Measurements from ENCODE around the gene SNAP91. TPM values are rescaled to one million over a fixed set of nuclear protein-coding genes. Genes with fewer than 3 reads are reported as not detected.
"Not testable (repeated sequence)": the region's sequence is repeated elsewhere in the genome, so short reads cannot be mapped to it uniquely, and the experiment has no call there.

The SNAP91 gene, protein sequence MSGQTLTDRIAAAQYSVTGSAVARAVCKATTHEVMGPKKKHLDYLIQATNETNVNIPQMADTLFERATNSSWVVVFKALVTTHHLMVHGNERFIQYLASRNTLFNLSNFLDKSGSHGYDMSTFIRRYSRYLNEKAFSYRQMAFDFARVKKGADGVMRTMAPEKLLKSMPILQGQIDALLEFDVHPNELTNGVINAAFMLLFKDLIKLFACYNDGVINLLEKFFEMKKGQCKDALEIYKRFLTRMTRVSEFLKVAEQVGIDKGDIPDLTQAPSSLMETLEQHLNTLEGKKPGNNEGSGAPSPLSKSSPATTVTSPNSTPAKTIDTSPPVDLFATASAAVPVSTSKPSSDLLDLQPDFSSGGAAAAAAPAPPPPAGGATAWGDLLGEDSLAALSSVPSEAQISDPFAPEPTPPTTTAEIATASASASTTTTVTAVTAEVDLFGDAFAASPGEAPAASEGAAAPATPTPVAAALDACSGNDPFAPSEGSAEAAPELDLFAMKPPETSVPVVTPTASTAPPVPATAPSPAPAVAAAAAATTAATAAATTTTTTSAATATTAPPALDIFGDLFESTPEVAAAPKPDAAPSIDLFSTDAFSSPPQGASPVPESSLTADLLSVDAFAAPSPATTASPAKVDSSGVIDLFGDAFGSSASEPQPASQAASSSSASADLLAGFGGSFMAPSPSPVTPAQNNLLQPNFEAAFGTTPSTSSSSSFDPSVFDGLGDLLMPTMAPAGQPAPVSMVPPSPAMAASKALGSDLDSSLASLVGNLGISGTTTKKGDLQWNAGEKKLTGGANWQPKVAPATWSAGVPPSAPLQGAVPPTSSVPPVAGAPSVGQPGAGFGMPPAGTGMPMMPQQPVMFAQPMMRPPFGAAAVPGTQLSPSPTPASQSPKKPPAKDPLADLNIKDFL
- total RNA-seq = not detected

DNA sequence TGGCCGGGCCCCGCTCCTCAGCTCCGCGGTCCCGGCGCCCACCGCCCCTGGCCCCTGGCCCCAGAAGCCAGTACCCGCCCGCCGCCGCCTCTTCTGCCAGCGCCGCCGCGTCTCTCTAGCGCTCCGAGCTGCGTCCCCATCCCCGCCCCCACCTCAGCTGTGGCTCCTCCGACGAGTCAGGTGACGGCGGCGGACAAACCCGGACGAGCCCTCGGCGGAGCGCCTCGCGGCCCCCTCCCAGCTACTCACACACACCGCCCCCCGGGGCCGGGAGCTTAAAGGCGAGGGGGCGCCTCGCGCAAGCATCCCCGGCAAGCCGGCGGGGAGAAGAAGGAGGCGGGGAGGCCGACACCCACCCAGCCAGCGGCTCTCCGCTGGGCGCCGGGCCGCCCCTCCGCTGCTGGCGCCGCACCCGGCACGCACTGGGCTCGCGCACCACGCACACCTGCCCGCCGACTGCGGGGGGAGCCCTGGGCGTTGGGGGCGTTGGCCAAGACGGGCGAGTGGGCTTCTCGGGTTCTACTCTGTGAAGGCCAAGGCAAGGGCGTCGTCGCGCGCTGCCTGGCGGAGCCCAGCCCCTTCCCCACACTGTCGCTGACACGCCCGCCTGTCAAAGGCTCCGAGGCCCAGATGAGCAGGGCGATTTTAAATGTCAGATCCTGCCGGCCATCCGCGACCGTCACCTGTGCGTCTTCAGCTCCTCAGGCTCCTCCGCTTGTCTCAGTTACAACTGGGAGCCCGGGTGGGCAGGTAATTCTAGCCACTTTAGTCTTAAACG is at the start of gene SNAP91:
Gene SNAP91 (minus strand): TSS at position 132 of the 778 bp plus-strand sequence. CDS start 1,174 bp downstream, outside the sequence.
- peak in 2 of 3 donors; percentile 31 to 35 for DNase-seq (ENCODE audit: low read depth in 2 of 3, low spot score in 2 of 3)

DNA sequence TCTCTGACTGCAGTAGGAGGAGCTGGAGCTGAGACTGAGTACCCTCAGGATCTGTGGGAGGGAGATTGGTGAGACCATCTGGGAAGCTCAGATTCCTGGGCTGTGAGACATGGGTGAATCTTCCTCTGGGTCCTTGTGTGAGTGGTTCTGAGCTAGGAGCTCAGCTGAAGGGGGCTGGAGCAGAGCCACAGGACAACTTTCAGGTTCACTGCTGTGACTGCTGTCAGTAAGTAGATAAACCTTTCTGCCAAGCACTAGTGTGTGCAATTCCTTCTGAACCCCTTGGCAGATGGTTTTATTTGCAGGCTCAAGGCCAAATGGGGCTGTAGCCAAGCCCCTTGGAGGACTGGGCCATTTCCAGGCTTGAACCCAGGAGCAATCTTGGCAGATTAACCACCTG is 49.6 kb upstream of the SNAP91 start:
- no peak for DNase-seq (ENCODE audit: low read depth in 2 of 3, low spot score in 2 of 3)

DNA sequence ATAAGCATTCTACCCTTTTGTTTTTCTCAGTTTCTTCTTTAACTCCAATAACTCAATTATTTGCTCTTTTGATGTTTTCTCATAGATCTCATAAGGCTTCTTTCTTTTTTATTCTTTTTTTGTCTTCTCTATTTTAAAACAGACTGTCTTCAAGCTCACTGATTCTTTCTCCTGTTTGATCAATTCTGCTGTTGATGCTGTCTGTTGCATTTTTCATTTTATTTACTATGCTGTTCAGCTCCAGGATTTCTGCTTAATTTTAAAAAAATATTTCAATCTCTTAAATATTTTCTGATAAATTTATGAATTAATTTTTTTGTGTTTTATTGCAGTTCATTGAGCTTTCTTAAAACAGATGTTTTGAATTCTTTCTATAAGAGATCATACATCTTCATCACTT is 48.1 kb upstream of the SNAP91 start:
- DNase-seq (ENCODE audit: low read depth in 2 of 3, low spot score in 2 of 3) = no peak

DNA sequence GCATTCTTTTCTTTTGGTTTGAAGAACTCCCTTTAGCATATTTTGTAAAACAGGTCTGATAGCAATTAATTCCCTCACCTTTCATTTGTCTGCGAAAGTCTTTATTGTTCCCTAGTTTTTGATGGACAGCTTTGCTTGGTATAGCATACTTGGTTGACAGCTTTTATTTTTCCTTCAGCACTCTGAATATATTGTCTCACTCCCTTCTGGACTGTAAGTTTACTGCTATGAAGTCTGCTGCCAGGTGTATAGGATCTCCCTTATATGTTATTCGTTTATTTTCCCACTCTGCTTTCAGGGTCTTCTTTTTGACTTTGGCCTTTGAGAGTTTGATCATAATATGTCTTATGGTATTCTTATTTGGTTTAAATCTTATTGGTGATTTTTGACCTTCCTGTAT is 47.7 kb upstream of the SNAP91 start:
- no peak for DNase-seq (ENCODE audit: low read depth in 2 of 3, low spot score in 2 of 3)

DNA sequence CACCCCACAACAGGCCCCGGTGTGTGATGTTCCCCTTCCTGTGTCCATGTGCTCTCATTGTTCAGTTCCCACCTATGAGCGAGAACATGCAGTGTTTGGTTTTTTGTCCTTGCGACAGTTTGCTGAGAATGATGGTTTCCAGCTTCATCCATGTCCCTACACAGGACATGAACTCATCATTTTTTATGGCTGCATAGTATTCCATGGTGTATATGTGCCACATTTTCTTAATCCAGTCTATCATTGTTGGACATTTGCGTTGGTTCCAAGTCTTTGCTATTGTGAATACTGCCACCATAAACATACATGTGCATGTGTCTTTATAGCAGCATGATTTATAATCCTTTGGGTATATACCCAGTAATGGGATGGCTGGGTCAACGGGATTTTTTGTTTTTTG is 43.5 kb upstream of the SNAP91 start:
- not testable (repeated sequence) for DNase-seq (ENCODE audit: low read depth in 2 of 3, low spot score in 2 of 3)

DNA sequence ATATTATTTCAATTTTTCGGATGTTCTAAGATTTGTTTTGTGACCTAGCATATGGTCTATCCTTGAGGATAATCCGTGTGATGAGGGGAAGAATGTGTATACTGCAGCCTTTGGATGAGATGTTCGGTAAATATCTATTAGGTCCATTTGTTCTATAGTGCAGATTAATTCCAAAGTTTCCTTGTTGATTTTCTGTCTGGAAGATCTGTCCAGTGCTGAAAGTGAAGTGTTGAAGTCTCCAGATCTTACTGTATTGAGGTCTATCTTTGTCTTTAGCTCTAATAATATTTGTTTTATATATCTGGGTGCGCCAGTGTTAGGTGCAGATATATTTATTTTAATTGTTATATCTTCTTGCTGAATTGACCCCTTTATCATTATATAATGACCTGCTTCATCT is 32.2 kb upstream of the SNAP91 start:
- no peak for DNase-seq (ENCODE audit: low read depth in 2 of 3, low spot score in 2 of 3)

DNA sequence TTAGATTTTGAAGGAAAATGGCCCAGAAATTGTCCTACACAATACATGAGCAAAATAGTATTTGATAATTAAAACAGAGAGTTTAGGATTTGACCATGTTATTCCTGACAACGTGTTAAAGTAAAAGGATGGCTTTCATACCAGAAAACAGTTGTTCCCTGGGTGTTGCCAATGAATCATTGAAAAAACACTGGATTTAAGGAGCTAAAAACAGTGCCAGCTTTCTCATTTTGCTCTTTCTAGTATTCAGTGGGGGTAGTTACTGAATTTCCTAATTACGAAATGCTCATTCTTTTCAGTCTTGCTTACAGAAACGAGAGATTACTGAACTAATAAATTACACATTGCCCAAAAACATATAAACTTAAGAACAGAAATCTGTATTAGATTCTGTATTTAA is 26.6 kb upstream of the SNAP91 start:
- DNase-seq (ENCODE audit: low read depth in 2 of 3, low spot score in 2 of 3) = no peak

DNA sequence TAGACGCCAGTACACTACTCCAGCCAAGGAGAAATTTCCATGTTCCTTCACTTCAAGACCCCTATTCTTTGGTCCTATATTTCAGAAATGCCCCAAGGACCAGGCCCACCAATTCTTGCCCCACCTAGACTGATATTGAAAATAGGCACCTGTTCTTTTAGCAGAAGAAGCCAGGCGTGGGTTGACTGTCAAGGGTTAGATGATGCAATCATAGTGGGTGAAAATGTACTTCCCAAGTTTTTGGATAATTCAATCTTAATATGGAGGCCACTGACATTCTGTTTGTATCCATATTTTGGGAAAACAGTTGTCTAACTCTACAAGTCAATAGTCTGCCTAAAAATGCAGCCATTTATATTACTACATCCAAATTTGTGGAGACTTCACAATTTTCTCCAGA is 21.0 kb upstream of the SNAP91 start:
- no peak for DNase-seq (ENCODE audit: low read depth in 2 of 3, low spot score in 2 of 3)

DNA sequence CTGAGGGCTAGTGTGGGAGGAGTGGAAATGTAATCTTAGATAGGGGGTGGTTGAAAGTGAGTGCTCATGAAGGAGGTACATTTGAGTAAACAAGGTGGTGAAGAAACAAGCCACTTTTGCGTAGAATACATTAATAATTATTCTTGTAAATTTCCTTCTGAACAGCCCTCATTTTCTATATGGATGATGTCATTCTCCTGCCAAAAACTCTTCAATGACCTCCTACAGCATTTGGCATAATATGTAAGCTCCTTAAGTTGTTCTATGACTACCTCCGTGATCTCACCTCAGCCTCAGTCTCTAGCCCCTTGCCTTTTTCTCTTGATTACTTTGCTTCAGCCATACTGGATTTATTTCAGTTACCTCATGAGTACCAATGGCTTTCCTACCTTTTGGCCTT is 14.0 kb upstream of the SNAP91 start:
- DNase-seq (ENCODE audit: low read depth in 2 of 3, low spot score in 2 of 3) = no peak

DNA sequence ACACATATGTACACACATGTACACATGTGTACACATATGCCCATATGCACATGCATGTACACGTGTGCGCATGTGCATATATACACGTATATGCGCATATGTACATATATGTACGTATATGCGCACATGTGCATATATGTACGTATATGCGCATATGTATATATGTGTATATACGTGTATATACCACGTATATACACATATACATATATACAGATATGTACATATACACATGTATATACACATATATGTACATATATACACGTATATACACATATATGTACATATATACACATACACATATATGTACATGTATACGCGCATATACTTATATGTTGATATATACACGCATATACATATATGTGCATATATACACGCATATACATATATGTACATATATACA is 8.9 kb upstream of the SNAP91 start:
- no peak for DNase-seq (ENCODE audit: low read depth in 2 of 3, low spot score in 2 of 3)

DNA sequence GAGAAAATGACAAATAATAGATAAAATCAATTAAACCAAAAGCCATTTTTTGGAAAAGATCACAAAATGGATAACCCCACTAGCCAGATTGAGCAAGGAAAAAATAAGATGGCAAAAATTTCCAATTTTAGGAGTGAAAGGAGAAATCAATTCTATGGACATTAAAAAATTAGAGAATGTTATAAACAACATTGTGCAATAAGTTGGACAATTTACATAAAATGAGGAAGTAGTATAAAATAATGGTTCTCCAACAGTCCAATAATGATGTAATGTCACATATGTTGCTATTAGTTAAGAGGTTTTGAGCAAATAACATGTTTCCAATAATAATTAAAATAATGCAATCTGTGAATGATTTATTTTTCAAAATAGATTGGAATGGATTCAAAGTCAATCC is 3.1 kb upstream of the SNAP91 start:
- DNase-seq (ENCODE audit: low read depth in 2 of 3, low spot score in 2 of 3) = no peak

DNA sequence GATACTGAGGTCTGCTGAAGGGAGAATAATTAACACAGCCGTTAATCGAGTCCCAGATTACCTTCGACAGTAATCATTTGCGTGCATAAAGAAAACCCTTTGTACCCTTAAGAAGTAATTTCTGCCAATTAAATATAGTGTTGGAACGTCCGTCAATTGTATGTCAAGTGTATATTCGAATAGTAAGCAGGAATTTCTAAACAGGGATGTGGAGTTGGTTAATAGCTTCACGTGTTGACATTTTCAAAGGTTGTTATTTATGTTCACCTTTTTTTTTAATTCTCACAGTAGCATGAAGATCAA is 798 bp upstream of the SNAP91 start:
- DNase-seq (ENCODE audit: low read depth in 2 of 3, low spot score in 2 of 3) = no peak

DNA sequence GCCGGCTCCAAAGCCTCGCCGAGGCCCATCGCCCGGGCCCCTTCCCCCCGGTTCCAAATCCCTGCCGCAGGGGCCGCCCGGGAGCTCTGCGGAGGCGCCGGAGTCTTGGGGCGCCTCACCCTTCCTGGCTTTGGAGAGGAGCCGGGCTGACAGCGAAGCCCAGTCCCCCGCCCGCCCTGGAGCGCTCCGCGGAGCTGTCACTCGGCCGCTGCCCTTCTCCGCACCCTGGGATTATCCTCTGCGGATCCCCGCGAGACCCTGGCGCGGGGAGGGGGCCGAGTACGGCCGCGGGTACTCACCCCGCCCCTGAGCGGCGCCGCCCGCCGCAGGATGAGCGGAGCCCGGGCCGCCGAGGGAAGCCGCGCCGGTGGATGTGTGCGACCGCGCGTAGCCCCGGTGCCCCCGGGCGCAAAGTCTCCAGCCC is 343 bp downstream of the SNAP91 start:
- peak in 1 of 3 donors; percentile 11 for DNase-seq (ENCODE audit: low read depth in 2 of 3, low spot score in 2 of 3)

DNA sequence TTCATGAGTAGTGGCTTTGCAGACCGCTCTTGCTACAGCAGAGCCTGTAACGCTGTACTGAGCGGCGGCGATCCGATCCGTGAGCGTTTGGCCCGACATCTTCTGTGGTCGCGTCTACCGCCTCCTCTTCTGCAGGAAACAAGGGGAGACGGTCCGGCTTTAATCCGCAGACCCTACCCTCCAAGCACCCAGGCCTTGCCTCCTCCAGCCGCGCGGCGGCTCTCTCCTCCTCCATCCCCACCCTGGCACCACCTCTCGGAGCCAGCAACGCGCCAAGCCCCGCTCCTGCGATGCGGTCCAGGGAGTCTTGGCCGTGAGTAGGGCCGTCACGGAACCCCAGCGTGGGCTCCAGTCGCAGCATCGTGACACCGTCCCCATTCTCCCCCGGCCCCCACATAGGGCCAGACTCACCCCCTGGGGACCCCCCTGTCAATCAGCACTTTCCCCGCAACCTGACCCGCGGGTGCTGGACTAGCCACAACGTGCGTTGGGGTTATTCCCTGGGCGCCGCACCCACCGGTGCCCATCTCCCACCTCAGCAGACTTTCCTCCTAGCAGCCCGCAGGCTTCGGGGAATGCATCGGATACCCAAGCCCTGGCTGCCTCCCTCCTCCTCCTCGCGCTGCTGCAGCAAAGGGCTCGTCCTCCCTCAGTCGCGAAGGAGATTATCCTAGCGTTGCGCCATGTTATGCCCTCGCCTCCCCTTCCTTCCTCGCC is 914 bp downstream of the SNAP91 start:
- DNase-seq (ENCODE audit: low read depth in 2 of 3, low spot score in 2 of 3) = no peak

DNA sequence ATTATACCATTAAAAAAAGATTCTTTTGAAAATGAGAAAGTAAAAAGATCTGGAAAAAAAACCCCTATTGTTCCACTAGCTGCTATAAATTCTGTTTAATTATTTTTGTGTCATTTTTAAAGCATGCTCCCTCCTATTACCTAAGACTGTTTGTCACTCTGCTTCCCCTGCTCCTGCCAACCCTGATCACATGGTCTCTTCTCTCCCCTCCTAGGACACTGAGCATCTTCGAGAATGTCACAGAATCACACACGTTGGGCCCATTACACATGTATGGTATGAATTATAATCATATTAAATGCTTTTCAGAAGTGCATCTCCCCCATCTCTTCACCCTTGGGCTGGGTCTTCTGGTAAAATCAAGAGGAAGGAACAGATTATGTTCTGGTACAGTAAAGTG is 6.2 kb downstream of the SNAP91 start:
- DNase-seq (ENCODE audit: low read depth in 2 of 3, low spot score in 2 of 3) = no peak

DNA sequence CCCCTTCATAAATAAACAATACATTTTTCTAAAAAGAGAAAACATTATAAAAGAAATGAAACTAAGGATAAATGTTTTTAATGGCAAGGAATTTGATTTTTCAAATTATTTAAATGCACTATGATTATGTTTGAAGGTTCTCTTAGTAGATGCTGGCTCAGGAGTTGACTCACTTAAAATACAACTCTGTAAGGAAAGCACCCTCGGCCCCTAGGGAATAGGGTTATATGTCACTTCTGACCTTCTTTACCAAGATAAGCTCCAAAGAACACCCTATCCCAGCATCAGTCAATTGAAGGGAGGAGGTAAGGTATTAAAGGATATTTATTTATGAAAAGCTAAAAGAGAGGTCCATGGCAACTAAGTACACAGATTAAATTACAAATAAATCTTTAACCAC is 6.8 kb downstream of the SNAP91 start:
- no peak for DNase-seq (ENCODE audit: low read depth in 2 of 3, low spot score in 2 of 3)

DNA sequence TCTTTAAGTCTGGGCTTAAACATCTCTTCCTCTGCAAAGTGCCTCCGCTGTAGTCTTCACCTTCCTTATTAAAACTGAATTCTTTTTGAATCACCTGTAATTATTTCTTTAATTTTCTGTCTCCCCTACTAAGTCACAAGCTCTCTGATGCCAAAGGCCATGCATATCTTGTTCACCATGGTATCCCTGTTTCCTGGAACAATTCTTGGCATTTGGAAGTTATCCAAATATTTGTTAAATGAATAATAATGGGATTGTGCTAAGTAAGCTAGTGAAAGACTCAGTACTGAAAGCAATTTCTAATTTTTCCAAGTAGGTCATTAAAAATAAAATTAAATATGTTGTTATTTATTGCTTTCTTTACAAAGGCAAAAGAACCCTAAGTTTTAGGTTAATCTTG is 12.2 kb downstream of the SNAP91 start:
- DNase-seq (ENCODE audit: low read depth in 2 of 3, low spot score in 2 of 3) = no peak

DNA sequence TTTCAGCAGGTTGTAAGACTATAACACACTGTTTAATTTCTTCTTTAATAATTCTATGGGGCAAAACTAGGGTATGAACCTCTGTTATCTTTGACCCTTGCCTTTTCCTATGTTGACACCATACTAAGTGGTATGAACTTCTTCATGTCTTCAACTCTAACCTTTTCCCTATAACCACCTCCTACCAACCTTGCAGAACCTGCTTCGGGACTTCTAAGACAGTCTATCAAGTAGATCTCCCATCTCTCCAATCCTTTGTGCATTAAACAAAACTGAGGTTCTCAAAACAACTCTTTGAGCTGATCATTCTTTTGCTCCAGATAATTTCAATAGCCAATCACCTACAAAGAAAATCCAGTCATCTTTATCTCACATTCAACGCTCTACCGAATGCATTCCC is 23.4 kb downstream of the SNAP91 start:
- DNase-seq (ENCODE audit: low read depth in 2 of 3, low spot score in 2 of 3) = no peak

DNA sequence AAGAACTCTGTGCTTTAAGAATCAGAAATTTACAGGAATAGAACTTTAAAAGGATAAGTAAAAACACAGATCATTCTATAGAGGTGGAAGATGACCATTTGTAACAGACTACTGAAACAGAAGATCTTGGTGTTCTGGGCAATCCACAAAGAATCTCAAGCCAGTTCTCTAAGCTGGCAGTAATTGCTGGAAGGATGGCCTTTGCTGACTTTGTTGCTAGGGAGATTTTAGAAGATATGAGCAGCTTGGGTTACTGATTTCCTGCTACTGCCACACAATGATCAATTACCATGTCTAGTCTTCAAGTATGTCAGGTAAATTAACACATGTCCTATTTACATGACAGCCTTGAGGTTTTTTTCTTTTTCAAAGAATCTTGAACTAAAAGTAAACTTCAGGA is 31.1 kb downstream of the SNAP91 start:
- DNase-seq (ENCODE audit: low read depth in 2 of 3, low spot score in 2 of 3) = no peak

DNA sequence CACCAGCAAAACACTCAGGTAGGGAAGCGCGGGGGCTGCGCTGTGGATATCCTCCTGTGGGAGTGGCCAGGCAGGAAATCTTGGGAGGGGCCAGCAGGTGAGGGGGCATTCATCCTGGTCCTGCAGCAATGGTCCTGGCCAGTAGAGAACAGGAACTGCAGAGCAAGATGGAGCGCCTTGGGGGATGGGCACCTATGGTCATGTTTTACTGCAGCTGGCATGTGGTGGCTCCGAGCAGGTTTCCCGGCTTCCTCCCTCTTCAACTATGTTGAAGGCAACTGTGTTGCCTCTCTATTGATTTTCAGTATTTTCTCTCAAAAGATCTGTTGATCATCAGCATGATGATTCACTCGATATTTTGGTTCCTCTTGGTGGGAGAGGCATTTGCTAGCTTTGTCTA is 70.9 kb downstream of the SNAP91 start:
- no peak for DNase-seq (ENCODE audit: low read depth in 2 of 3, low spot score in 2 of 3)

DNA sequence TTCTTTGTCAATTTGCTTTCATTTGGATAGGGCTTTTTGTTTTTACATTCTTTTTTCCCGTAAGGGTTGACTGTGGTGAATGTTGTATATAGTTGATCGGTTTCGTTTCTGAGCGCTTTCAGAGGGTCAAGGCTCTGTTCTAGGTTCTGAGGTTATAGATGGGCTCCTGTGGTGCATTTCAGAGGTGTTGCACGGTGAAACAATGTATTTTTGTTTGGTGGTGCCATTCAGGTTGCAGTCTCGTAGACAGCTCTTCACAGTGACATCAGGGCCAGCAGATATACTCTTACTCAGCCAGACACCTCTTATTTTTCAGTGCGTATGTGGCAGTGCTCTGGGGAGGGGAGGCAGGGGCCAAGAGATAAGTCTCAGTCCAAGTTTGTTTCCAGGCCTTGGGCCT is 72.1 kb downstream of the SNAP91 start:
- DNase-seq (ENCODE audit: low read depth in 2 of 3, low spot score in 2 of 3) = no peak
